ENCODE results near the gene ARMC6. TPM values are rescaled to one million over a fixed set of nuclear protein-coding genes. Genes with fewer than 3 reads are reported as not detected.
"Not testable (repeated sequence)": the region's sequence is repeated elsewhere in the genome, so short reads cannot be mapped to it uniquely, and the experiment has no call there.

Gene ARMC6
- total RNA-seq, 2 donors from 2014 or later = 22.4 to 34.8 TPM

DNA sequence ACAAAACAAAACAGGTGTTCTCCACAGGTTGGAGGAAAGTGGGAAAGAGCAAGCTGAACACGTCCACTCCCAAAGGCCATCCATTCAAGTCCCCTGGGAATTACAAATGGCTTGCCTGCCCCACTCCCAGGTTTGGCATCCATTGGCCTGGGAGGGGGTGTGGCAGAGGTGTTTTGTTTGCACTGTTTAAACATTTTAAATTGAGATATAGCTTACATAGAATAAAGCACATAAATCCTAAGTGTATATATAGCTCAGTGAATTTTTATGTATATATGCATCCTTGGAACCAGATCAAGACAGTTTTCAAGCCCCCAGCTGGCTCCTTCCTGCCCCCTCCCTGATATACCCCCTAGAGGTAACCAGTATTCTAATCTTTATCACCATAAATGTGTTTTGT is 43.1 kb downstream of the ARMC6 start:
- Mint-ChIP-seq H3K27ac (no peak overlapping the region), H3K36me3 (no peaks in the 10 kb centered on the region), H3K9me3 (no peaks in the 10 kb centered on the region)
- DNase-seq (ENCODE audit: low spot score in 2 of 2) (no peak), ATAC-seq (no peak)

DNA sequence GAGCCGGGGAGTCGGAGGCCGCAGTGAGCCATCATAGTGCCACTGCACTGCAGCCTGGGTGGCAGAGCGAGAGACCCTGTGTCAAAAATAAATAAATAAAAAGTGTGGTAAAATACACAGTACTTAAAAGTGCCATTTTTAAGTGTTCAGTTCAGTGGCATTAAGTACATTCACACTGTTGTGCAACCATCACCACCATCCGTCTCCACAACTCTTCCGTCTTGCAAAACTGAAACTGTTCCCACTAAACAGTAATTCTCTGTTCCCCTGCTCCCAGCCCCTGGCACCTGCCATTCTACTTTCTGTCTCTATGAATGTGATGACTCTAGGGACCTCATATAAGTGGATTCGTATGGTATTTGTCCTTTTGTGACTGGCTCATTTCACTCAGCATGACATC is 43.7 kb downstream of the ARMC6 start:
- ATAC-seq = no peak
- Mint-ChIP-seq H3K9me3 (no peaks in the 10 kb centered on the region), H3K27ac (peak overlapping the region in 1 of 2 donors; percentile 73), H3K36me3 (no peaks in the 10 kb centered on the region)
- no peak for DNase-seq (ENCODE audit: low spot score in 2 of 2)

DNA sequence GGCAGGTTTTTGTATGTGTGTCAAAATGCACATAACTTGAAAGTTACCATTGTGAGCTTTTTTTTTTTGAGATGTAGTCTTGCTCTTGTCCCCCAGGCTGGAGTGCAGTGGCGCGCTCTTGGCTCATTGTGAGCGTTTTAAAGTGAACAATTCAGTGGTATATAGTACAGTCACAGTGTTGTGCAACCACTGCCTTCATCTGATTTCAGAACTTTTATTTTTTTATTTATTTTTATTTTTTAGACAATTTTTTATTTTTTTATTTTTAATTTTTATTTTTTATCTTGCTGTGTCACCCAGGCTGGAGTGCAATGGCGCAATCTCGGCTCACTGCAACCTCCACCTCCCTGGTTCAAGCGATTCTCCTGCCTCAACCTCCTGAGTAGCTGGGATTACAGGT is 45.4 kb downstream of the ARMC6 start:
- Mint-ChIP-seq H3K9me3 (no peaks in the 10 kb centered on the region), H3K27ac (no peak overlapping the region), H3K36me3 (no peaks in the 10 kb centered on the region)
- DNase-seq (ENCODE audit: low spot score in 2 of 2) = no peak
- no peak for ATAC-seq

- Mint-ChIP-seq H3K27ac (peak overlapping the region; percentile 5 to 44), H3K36me3 (no peaks in the 10 kb centered on the region), H3K9me3 (no peaks in the 10 kb centered on the region)
- ATAC-seq = no peak
- DNase-seq (ENCODE audit: low spot score in 2 of 2) = no peak
Observed at GRCh38 chr19:19079571-19079970, 46.2 kb downstream of the ARMC6 start.

DNA sequence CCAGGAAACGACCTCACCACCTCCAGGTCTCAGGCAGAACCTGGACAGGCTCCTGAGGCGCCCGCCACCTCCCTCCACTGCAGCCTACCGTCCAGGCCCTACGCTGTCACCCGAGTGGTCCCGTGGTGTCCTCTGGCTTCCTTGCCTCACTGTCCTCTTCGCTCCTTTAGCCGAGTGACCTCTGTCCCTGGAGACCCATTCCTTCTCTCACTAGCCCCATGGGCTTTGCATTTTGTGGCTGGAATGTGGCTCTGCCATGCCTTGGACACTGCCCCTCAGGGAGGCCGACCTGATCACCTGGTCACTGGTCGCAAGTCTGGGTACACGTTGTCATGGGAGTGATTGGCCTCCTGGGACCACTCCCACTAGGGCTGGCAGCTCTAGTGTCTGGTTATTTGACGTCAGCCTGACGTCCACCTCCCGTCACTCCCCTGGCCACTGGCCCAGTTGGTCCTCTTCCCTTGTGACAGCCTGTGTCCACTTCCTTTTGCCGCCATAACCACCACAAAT is 48.3 kb downstream of the ARMC6 start:
- Mint-ChIP-seq H3K9me3 (no peaks in the 10 kb centered on the region), H3K36me3 (no peaks in the 10 kb centered on the region), H3K27ac (peak overlapping the region; percentile 55 to 62)
- ATAC-seq = no peak
- DNase-seq (ENCODE audit: low spot score in 2 of 2) = no peak

- Mint-ChIP-seq H3K9me3 (no peaks in the 10 kb centered on the region), H3K36me3 (no peaks in the 10 kb centered on the region), H3K27ac (no peak overlapping the region)
- no peak for DNase-seq (ENCODE audit: low spot score in 2 of 2)
- ATAC-seq = no peak
Observed at GRCh38 chr19:19083413-19084178, 50.2 kb downstream of the ARMC6 start.

- ATAC-seq (no peak), DNase-seq (ENCODE audit: low spot score in 2 of 2) (no peak)
- H3K9me3 Mint-ChIP-seq = no peaks in the 10 kb centered on the region
- H3K36me3 Mint-ChIP-seq = no peaks in the 10 kb centered on the region
- no peak overlapping the region for H3K27ac Mint-ChIP-seq
Observed at GRCh38 chr19:19087676-19088075, 54.3 kb downstream of the ARMC6 start.

- Mint-ChIP-seq H3K9me3 (no peaks in the 10 kb centered on the region), H3K36me3 (no peaks in the 10 kb centered on the region), H3K27ac (no peak overlapping the region)
- ATAC-seq = no peak
- no peak for DNase-seq (ENCODE audit: low spot score in 2 of 2)
Observed at GRCh38 chr19:19094513-19094912, 61.1 kb downstream of the ARMC6 start.

DNA sequence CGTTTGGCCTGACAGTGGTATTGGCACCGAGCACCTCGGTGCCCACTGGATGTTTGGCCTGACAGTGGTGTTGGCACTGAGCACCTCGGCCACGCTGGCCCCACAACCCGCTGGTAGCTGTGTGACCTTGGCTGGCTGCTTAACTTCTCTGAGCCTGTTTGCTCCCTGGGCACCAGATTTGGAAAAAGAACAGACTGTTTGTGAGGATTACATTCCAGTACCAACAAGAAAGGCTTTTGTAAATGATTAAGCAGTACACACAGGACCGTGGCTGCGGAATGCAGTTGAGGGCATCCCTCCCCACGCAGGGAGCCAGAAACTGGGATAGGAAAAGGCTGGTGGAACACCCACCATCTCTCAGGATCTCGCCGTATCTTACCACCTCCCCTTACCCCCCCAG is 62.3 kb downstream of the ARMC6 start:
- no peak for ATAC-seq
- DNase-seq (ENCODE audit: low spot score in 2 of 2) = no peak
- Mint-ChIP-seq H3K27ac (no peak overlapping the region), H3K9me3 (no peaks in the 10 kb centered on the region), H3K36me3 (no peaks in the 10 kb centered on the region)

- H3K9me3 Mint-ChIP-seq = no peaks in the 10 kb centered on the region
- H3K27ac Mint-ChIP-seq = no peak overlapping the region
- no peak for DNase-seq (ENCODE audit: low spot score in 2 of 2)
- ATAC-seq = no peak
- no peaks in the 10 kb centered on the region for H3K36me3 Mint-ChIP-seq
Observed at GRCh38 chr19:19096641-19097627, 63.5 kb downstream of the ARMC6 start.

DNA sequence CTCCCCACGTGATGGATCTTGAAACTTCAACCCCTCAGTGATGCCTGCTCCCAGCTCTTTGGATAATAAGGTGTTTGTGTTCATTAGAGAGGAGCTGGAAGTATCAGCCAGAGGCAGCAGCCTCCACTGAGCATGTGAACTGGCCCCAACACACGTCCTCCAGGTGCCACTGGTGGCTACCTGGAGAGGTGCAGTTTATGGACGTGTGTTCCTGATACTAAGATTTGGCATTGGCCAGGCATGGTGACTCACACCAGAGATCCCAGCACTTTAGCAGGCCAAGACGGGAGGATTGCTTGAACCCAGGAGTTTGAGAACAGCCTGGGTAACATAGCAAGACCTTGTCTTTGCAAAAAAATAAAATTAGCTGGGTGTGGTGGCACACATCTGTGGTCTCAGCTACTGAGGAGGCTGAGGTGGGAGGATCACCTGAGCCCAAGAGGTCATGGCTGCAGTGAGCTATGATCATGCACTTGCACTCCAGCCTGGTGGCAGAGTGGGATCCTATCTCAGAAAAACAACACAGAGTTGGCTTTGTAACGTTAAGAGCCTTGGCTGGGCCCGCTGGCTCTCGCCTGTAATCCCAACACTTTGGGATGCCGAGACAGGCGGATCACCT is 64.8 kb downstream of the ARMC6 start:
- Mint-ChIP-seq H3K9me3 (no peaks in the 10 kb centered on the region), H3K27ac (no peak overlapping the region), H3K36me3 (no peaks in the 10 kb centered on the region)
- ATAC-seq (no peak), DNase-seq (ENCODE audit: low spot score in 2 of 2) (no peak)

DNA sequence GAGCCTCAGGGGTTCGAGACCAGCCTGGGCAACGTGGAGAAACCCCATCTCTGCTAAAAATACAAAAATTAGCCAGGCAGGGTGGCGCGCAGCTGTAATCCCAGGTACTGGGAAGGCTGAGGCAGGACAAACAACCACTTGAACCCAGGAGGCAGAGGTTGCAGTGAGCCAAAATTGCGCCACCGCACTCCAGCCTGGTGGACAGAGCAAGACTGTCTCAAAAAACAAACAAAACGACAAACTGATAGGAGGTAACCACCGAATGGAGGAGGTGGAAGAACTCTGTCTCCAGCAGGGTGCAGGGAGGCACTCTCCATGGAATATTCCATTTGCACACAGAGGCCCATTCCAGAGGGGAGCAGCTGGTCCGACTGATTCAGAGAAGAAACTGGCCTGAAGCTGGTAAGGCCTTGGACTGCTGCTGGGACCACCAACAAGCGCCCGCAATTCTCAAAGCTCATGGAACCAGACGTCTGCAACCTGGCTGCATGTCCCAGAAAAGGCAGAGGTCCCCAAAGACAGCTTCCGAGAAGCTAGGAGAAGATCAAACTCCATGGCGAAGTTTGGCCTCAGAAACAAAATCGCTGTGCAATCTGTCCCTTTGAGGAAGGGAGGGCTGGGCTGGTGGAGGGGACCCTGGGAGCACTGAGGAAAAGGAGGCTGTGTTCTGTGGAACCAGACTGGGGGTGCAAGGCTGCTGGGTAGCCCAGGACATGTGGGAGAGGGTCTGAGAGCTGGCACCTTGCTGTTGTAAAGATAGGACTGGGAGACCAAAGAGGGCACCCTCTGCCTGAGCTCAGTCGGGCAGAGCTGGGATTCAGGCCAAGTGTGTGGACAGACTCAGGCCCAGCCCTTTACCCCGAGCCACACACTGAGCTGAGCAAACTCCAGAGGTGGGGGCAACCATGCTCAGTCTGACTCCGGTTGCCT is 65.6 kb downstream of the ARMC6 start:
- no peaks in the 10 kb centered on the region for H3K36me3 Mint-ChIP-seq
- no peaks in the 10 kb centered on the region for H3K9me3 Mint-ChIP-seq
- ATAC-seq (no peak), DNase-seq (ENCODE audit: low spot score in 2 of 2) (no peak)
- no peak overlapping the region for H3K27ac Mint-ChIP-seq

GRCh38 chr19:19101540-19101939 is 68.1 kb downstream of the ARMC6 start:
- DNase-seq (ENCODE audit: low spot score in 2 of 2) (no peak), ATAC-seq (no peak)
- no peak overlapping the region for H3K27ac Mint-ChIP-seq
- no peaks in the 10 kb centered on the region for H3K9me3 Mint-ChIP-seq
- H3K36me3 Mint-ChIP-seq = no peaks in the 10 kb centered on the region

- H3K9me3 Mint-ChIP-seq; H3K27ac Mint-ChIP-seq; H3K36me3 Mint-ChIP-seq; DNase-seq (ENCODE audit: low spot score in 2 of 2); ATAC-seq: not testable (repeated sequence)
Observed at GRCh38 chr19:19102566-19102965, 69.2 kb downstream of the ARMC6 start.

- Mint-ChIP-seq H3K9me3 (no peaks in the 10 kb centered on the region), H3K36me3 (no peaks in the 10 kb centered on the region), H3K27ac (no peak overlapping the region)
- ATAC-seq (no peak), DNase-seq (ENCODE audit: low spot score in 2 of 2) (no peak)
Observed at GRCh38 chr19:19103167-19103566, 69.8 kb downstream of the ARMC6 start.
